Peyer's patch (tissue), 4 donors: ENCODE measurements around the gene DUS2. TPM values are rescaled to one million over a fixed set of nuclear protein-coding genes. Genes with fewer than 3 reads are reported as not detected.

Experiments used
- DNase-seq, 3 donors: peaks; one replicate each; pipeline ENCODE4 v3.0.0-alpha.2; 2017 to 2019
- H3K27ac ChIP-seq, 4 donors: fragments of 200-600 bp; sonication (generic); one replicate each; pipeline ENCODE4 v1.5.1; 2016 to 2019
- H3K27me3 ChIP-seq, 2 donors: fragments of 200-600 bp; sonication (generic); one replicate each; pipeline ENCODE4 v1.5.1; 2019
- H3K36me3 ChIP-seq, 3 donors: fragments of 200-600 bp; sonication (generic); one replicate each; pipeline ENCODE4 v1.5.1; 2016 to 2019
- H3K4me1 ChIP-seq, 4 donors: fragments of 200-600 bp; sonication (generic); one replicate each; pipeline ENCODE4 v1.5.1; 2016 to 2019
- H3K4me3 ChIP-seq, 4 donors: fragments of 200-600 bp; sonication (generic); 1 replicate in 3 of 4; 2 replicates in 1 of 4; pipeline ENCODE4 v1.5.1; 2016 to 2019; ENCODE audit warnings: mild to moderate bottlenecking in 1 of 4
- H3K9me3 ChIP-seq, 4 donors: fragments of 200-600 bp; sonication (generic); one replicate each; pipeline ENCODE4 v1.5.1; 2016 to 2019; ENCODE audit warnings: mild to moderate bottlenecking in 1 of 4
- CTCF ChIP-seq, 6 experiments: fragments of 450-650 bp in 4 of 6; fragments of 200-600 bp in 2 of 6; sonication (generic) in 1 of 6; IDR thresholded peaks; one replicate each; pipeline ENCODE4 v1.5.1; 2017 to 2019; ENCODE audit warnings: antibody characterized with exemption in 6 of 6, mild to moderate bottlenecking in 3 of 6, moderate library complexity in 1 of 6
- POLR2A ChIP-seq, 2 donors: fragments of 450-650 bp; IDR thresholded peaks; one replicate each; pipeline ENCODE4 v1.5.1; 2017; ENCODE audit warnings: antibody characterized with exemption in 2 of 2, mild to moderate bottlenecking in 2 of 2, moderate library complexity in 2 of 2
- total RNA-seq, 4 donors: library from RNA; depleted of rRNA; stranded (reverse); fragments of >200 nt; gene quantifications; one replicate each; pipeline ENCODE4 v1.1.0, GENCODE V29; 2016

DUS2 gene
- total RNA-seq, 4 donors from 2014 or later: 15.3 to 38.8 (median 21.2) TPM

GRCh38 chr16:68073902-68074760 is 51.0 kb downstream of the DUS2 start:
- Histone ChIP-seq H3K36me3 (peaks cover 0 to 36% (median 0%) of the 10 kb centered on the region in 3 donors), H3K27me3 (no peaks in the 10 kb centered on the region), H3K9me3 (no peaks in the 10 kb centered on the region), H3K4me1 (peaks cover 11 to 52% (median 48%) of the 10 kb centered on the region in 4 donors), H3K27ac (peak overlapping the region in 2 of 4 donors; percentile 41 to 74), H3K4me3 (no peak overlapping the region)
- TF ChIP-seq POLR2A (IDR thresholded peaks at IDR 0.05): no peak
- no peak for TF ChIP-seq CTCF (IDR thresholded peaks at IDR 0.05)
- peak in 2 of 3 donors; percentile 15 to 38 for DNase-seq

- no peaks in the 10 kb centered on the region for H3K27me3 ChIP-seq
- peaks cover 0 to 36% (median 0%) of the 10 kb centered on the region in 3 donors for H3K36me3 ChIP-seq
- peak overlapping the region in 2 of 4 donors; percentile 41 to 74 for H3K27ac ChIP-seq
- peak; percentile 59 to 96 (median 96) for DNase-seq
- H3K9me3 ChIP-seq: no peaks in the 10 kb centered on the region
- TF ChIP-seq POLR2A (IDR thresholded peaks at IDR 0.05): peak in 1 of 2 donors; percentile 13
- no peak for TF ChIP-seq CTCF (IDR thresholded peaks at IDR 0.05)
- H3K4me3 ChIP-seq: no peak overlapping the region
- H3K4me1 ChIP-seq: peaks cover 14 to 52% (median 49%) of the 10 kb centered on the region in 4 donors
These were observed 51.9 kb downstream of the DUS2 start for GRCh38 chr16:68074850-68075555.

- no peaks in the 10 kb centered on the region for H3K27me3 ChIP-seq
- peaks cover 19 to 58% (median 48%) of the 10 kb centered on the region in 4 donors for H3K4me1 ChIP-seq
- peaks cover 0 to 34% (median 0%) of the 10 kb centered on the region in 3 donors for H3K36me3 ChIP-seq
- no peak for TF ChIP-seq CTCF (IDR thresholded peaks at IDR 0.05)
- H3K9me3 ChIP-seq: no peaks in the 10 kb centered on the region
- no peak overlapping the region for H3K4me3 ChIP-seq
- peak in 2 of 3 donors; percentile 9 to 42 for DNase-seq
- peak overlapping the region in 1 of 4 donors; percentile 74 for H3K27ac ChIP-seq
These were observed 52.9 kb downstream of the DUS2 start for GRCh38 chr16:68075980-68076379.

GRCh38 chr16:68076560-68076959 is 53.5 kb downstream of the DUS2 start:
- Histone ChIP-seq H3K27me3 (no peaks in the 10 kb centered on the region), H3K4me3 (no peak overlapping the region), H3K9me3 (no peaks in the 10 kb centered on the region), H3K4me1 (peaks cover 19 to 63% (median 44%) of the 10 kb centered on the region in 4 donors), H3K27ac (peak overlapping the region in 1 of 4 donors; percentile 10), H3K36me3 (peaks cover 0 to 30% (median 0%) of the 10 kb centered on the region in 3 donors)
- TF ChIP-seq CTCF (IDR thresholded peaks at IDR 0.05) (no peak), POLR2A (IDR thresholded peaks at IDR 0.05) (no peak)
- DNase-seq: peak in 2 of 3 donors; percentile 14 to 43

- no peaks in the 10 kb centered on the region for H3K27me3 ChIP-seq
- no peaks in the 10 kb centered on the region for H3K9me3 ChIP-seq
- peaks cover 0 to 30% (median 0%) of the 10 kb centered on the region in 3 donors for H3K36me3 ChIP-seq
- no peak overlapping the region for H3K4me3 ChIP-seq
- TF ChIP-seq CTCF (IDR thresholded peaks at IDR 0.05) (no peak), POLR2A (IDR thresholded peaks at IDR 0.05) (no peak)
- H3K4me1 ChIP-seq: peaks cover 25 to 65% (median 44%) of the 10 kb centered on the region in 4 donors
- peak in 1 of 3 donors; percentile 10 for DNase-seq
- peak overlapping the region in 3 of 4 donors; percentile 83 to 99 (median 97) for H3K27ac ChIP-seq
These were observed 55.0 kb downstream of the DUS2 start for GRCh38 chr16:68077866-68078700.
